ENCODE measurements around the gene SPINT1.

SPINT1 gene

GRCh38 chr15:40829115-40829514 is 14.7 kb upstream of the SPINT1 start:
- DNase-seq (ENCODE audit: low spot score) = no peak

GRCh38 chr15:40830884-40831283 is 13.0 kb upstream of the SPINT1 start:
- DNase-seq (ENCODE audit: low spot score) = no peak

- DNase-seq (ENCODE audit: low spot score) = no peak
Measured at GRCh38 chr15:40831861-40832260, 12.0 kb upstream of the SPINT1 start.

GRCh38 chr15:40832903-40833302 is 10.9 kb upstream of the SPINT1 start:
- DNase-seq (ENCODE audit: low spot score) = no peak

- DNase-seq (ENCODE audit: low spot score) = no peak
Measured at GRCh38 chr15:40836020-40836419, 7.8 kb upstream of the SPINT1 start.

- DNase-seq (ENCODE audit: low spot score) = no peak
Measured at GRCh38 chr15:40838756-40839155, 5.1 kb upstream of the SPINT1 start.

GRCh38 chr15:40841741-40842140 is 2.1 kb upstream of the SPINT1 start:
- no peak for DNase-seq (ENCODE audit: low spot score)

- DNase-seq (ENCODE audit: low spot score) = no peak
Measured at GRCh38 chr15:40843261-40843884, 475 bp upstream of the SPINT1 start.

- DNase-seq (ENCODE audit: low spot score) = peak; percentile 28
Measured at GRCh38 chr15:40844696-40845030, 815 bp downstream of the SPINT1 start.

- no peak for DNase-seq (ENCODE audit: low spot score)
Measured at GRCh38 chr15:40845036-40845435, 1.2 kb downstream of the SPINT1 start.

GRCh38 chr15:40845511-40846284 is 1.9 kb downstream of the SPINT1 start:
- no peak for DNase-seq (ENCODE audit: low spot score)

GRCh38 chr15:40846841-40847222 is 3.0 kb downstream of the SPINT1 start:
- DNase-seq (ENCODE audit: low spot score) = no peak

GRCh38 chr15:40847223-40847961 is 3.5 kb downstream of the SPINT1 start:
- no peak for DNase-seq (ENCODE audit: low spot score)

- DNase-seq (ENCODE audit: low spot score) = no peak
Measured at GRCh38 chr15:40850576-40851112, 6.8 kb downstream of the SPINT1 start.

GRCh38 chr15:40852529-40852928 is 8.7 kb downstream of the SPINT1 start:
- no peak for DNase-seq (ENCODE audit: low spot score)

- DNase-seq (ENCODE audit: low spot score) = no peak
Measured at GRCh38 chr15:40853241-40853890, 9.5 kb downstream of the SPINT1 start.

GRCh38 chr15:40854161-40854560 is 10.3 kb downstream of the SPINT1 start:
- no peak for DNase-seq (ENCODE audit: low spot score)

- no peak for DNase-seq (ENCODE audit: low spot score)
Measured at GRCh38 chr15:40855706-40856234, 11.9 kb downstream of the SPINT1 start.

GRCh38 chr15:40856746-40857145 is 12.9 kb downstream of the SPINT1 start:
- DNase-seq (ENCODE audit: low spot score) = no peak

GRCh38 chr15:40857601-40858341 is 13.9 kb downstream of the SPINT1 start:
- peak; percentile 93 for DNase-seq (ENCODE audit: low spot score)

GRCh38 chr15:40858706-40859105 is 14.9 kb downstream of the SPINT1 start:
- DNase-seq (ENCODE audit: low spot score) = no peak

All from AG08395 (cell line).